HL-60 (cell line): ENCODE results near the gene GRK1.

Experiments
- POLR2AphosphoS5 ChIP-seq: IDR thresholded peaks from 2 replicates; pipeline ENCODE4 v1.6.1; 2012; ENCODE audit warnings: low read depth
- REST ChIP-seq: IDR thresholded peaks from 2 replicates; pipeline ENCODE4 v1.6.1; 2012; ENCODE audit warnings: low read depth; ENCODE audit not compliant: insufficient replicate concordance
- SPI1 ChIP-seq: IDR thresholded peaks from 2 replicates; pipeline ENCODE4 v1.6.1; 2012; ENCODE audit warnings: low read depth, mild to moderate bottlenecking, borderline replicate concordance
- TF ChIP-seq, protein P1 (sequence below): IDR thresholded peaks from one replicate; pipeline ENCODE4 v1.5.1; 2011; ENCODE audit warnings: low read length, control low read depth, inconsistent platforms; ENCODE audit not compliant: insufficient read depth

DNA sequence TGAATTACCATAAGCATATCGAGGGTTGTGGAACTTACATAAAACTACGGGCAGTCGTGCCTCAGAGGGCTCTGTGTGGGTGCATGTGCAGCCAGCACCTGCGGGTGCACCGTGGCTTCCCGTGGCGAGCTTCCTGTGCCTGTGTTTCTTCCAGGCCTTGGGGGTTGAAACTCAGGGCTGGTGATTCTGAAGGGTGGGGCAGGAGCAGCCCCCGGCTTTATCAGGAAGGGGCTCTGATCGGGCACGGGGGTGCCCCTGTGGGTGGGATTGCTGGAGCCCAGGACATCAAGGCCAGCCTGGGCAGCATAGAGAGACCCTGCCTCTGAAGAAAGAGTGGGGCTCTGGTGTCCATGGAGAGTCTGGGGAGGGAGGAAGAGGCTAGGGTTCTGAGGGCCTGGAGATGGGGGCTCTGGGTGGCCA, 20.1 kb upstream of the GRK1 start:
- TF ChIP-seq, protein P1, sequence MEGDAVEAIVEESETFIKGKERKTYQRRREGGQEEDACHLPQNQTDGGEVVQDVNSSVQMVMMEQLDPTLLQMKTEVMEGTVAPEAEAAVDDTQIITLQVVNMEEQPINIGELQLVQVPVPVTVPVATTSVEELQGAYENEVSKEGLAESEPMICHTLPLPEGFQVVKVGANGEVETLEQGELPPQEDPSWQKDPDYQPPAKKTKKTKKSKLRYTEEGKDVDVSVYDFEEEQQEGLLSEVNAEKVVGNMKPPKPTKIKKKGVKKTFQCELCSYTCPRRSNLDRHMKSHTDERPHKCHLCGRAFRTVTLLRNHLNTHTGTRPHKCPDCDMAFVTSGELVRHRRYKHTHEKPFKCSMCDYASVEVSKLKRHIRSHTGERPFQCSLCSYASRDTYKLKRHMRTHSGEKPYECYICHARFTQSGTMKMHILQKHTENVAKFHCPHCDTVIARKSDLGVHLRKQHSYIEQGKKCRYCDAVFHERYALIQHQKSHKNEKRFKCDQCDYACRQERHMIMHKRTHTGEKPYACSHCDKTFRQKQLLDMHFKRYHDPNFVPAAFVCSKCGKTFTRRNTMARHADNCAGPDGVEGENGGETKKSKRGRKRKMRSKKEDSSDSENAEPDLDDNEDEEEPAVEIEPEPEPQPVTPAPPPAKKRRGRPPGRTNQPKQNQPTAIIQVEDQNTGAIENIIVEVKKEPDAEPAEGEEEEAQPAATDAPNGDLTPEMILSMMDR, result no peak
- TF ChIP-seq REST (no peak), POLR2AphosphoS5 (no peak), SPI1 (no peak)
